GM12874 (cell line): ENCODE data around the gene GNB5.

Experiments used
- TF ChIP-seq, protein P1 (sequence below): IDR thresholded peaks from 2 replicates; pipeline ENCODE4 v1.5.1; 2011; ENCODE audit warnings: low read depth, mild to moderate bottlenecking, control low read depth, low read length, moderate library complexity; ENCODE audit not compliant: insufficient read depth

Gene GNB5

DNA sequence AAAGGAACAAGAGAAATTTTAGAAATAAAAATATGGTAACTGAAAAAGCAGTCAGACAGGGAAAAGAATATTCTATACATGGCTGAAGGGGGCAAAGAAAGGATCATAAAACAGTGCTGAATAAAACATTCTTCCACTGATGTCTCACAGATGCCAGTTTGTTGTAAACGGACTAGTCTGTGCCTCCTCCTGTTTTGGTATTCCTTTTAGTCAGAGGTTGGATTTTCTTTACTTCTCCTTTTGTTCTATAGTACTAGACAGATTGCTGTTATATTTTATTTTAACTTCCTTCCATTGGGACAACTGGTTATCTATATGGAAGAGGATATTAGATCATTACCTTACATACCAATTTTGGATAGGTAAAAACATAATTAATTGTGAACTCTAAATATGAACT is 16.0 kb upstream of the GNB5 start:
- TF ChIP-seq, protein P1, sequence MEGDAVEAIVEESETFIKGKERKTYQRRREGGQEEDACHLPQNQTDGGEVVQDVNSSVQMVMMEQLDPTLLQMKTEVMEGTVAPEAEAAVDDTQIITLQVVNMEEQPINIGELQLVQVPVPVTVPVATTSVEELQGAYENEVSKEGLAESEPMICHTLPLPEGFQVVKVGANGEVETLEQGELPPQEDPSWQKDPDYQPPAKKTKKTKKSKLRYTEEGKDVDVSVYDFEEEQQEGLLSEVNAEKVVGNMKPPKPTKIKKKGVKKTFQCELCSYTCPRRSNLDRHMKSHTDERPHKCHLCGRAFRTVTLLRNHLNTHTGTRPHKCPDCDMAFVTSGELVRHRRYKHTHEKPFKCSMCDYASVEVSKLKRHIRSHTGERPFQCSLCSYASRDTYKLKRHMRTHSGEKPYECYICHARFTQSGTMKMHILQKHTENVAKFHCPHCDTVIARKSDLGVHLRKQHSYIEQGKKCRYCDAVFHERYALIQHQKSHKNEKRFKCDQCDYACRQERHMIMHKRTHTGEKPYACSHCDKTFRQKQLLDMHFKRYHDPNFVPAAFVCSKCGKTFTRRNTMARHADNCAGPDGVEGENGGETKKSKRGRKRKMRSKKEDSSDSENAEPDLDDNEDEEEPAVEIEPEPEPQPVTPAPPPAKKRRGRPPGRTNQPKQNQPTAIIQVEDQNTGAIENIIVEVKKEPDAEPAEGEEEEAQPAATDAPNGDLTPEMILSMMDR: no peak

DNA sequence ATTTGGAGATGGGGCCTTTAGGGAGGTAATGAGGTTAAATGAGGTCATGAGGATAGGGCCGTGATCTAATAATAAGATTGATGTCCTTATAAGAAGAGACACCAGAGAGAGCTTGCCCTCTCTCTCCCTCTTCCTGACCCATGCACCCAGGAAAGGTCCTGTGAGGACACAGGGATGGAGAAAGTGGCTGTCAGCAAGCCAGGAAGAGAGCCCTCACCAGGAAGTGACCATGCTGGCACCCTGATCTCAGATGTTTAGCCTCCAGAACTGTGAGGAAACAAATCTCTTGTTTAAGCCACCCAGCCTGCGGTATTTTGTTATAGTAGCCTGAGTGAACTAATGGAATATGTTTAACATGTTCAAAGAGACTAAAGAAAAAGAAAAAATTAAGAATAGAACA is 15.3 kb upstream of the GNB5 start:
- TF ChIP-seq, protein P1: no peak

DNA sequence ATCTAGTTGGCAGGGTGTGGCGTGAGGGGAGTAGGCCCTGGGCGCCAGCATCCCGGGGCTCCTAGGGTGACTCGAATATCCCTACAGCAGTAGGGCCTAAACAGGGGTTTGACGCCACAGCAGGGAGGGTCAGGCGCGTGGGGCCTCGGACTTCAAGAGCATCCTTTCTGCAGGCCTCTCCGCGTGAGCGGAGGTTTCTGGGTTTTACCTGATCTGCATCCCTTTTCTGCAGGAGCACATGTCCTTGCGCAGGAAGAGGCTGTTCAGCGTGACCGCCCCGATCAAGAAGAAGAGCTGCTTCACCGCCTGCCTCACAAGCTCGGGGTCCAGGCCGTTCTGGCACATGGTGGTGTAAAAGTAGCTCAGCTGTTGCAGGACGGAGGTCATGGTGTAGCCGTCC is 13.5 kb upstream of the GNB5 start:
- TF ChIP-seq, protein P1: no peak

DNA sequence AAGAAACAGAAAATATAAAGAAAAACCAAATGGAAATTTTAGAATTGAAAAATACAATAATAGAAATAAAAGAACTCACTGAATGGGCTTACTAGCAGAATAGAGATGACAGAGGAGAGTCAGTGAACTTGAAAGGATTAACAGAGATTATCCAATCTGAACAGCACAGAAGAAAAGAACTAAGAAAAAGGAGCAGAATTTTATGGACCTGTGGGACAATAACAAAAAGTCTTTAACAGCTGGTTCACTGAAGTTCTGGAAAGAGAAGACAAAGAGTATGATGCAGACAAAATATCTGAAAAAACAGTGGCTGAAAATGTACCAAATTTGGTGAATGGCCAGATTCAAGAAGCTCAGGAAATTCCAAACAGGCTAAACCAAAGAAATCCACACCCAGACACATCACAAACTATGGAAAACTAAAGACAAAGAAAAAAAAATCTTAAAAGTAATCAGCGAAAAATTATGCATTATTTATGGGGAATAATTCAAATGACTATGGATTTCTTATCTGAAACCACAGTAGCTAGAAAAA is 9.7 kb upstream of the GNB5 start:
- TF ChIP-seq, protein P1: no peak

DNA sequence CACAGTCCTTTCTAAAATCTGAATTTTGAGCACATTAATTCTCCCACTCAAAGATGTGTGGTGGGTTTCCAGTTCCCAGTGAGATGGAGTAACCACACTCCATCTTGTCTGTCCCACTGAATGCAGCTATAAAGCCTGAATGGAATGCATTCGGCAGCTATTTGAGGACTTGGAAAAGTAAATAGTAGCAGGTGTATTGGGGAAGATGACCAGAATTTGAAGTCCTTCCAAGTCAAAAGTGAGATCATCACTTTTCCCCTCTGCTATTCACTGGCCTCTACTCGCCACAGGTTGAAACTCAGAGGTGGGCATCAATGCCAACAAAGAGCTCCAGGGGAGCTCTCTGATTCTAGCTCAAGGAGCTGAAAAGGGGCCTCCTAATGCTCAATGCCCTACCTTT is 8.1 kb upstream of the GNB5 start:
- TF ChIP-seq, protein P1: no peak

DNA sequence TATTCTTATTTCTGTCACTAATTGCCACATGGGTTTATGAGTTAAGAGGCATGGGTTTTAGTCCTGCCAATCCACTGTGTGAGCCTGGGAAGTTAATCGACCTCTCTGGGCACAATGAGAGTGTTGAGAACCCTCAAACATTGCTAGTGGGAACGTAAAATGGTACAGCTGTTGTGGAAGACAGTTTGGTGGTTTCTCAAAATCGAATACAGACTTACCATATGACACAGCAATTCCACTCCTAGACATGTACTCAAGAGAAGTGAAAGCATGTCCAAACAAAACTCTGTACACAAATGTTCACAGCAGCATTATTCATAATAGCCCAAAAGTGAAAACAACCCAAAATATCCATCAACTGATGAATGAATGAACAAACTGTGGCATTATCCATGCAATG is 5.7 kb upstream of the GNB5 start:
- TF ChIP-seq, protein P1: no peak

DNA sequence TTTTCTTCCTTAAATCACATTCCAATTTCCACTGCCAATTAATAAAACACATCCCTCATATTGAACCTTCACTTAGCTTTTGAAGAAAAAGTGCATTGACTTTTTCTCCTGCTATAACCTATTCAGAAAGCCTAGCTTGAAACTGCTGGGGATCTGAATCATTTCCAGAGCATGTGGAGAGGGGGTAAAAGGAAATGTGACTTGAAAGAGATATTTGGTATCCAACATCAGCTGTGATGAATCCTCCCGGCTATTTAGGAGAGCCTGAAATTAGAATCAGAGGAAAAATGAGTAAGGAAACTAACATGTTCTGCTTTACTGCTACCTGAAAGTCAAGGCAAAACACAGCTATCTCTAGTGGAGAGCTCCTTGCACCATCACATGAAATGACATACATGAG is 2.6 kb upstream of the GNB5 start:
- TF ChIP-seq, protein P1: no peak

DNA sequence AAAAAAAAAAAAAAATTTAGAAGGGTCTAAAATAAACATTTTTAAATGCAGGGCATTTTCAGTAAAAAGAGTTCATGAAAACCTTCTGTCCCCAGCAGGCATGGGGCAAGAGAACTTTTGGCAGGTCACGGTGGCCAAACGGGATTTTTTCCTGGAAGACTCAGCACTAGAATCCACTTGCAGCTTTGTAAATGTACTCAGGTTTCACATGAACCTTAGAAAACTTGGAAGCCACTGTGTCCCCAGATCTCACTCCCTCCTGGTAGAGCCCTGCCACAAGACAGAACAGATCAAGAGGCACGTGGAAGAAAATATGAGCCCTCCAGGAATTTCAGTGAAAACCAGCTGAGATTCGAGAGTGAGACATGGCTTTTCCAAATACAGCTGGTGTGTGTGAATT is 2.1 kb upstream of the GNB5 start:
- TF ChIP-seq, protein P1: no peak
